Left ventricle myocardium inferior (tissue), 1 donor: ENCODE data around the gene DNLZ. TPM values are rescaled to one million over a fixed set of nuclear protein-coding genes. Genes with fewer than 3 reads are reported as not detected.

Experiments used
- DNase-seq: peaks from one replicate; pipeline ENCODE4 v3.0.0-alpha.2; 2020
- H3K27ac ChIP-seq: fragments of 200-600 bp; replicated peaks from 2 replicates; pipeline ENCODE4 v1.8.0; 2021
- H3K27me3 ChIP-seq: fragments of 200-600 bp; 2 replicates; pipeline ENCODE4 v1.8.0; 2021; ENCODE audit warnings: low read depth
- H3K36me3 ChIP-seq: fragments of 200-600 bp; 2 replicates; pipeline ENCODE4 v1.8.0; 2021
- H3K4me1 ChIP-seq: fragments of 200-600 bp; 2 replicates; pipeline ENCODE4 v1.8.0; 2021
- H3K4me3 ChIP-seq: fragments of 200-600 bp; 2 replicates; pipeline ENCODE4 v1.8.0; 2021; ENCODE audit warnings: mild to moderate bottlenecking, moderate library complexity
- H3K9me3 ChIP-seq: fragments of 200-600 bp; replicated peaks from 2 replicates; pipeline ENCODE4 v1.8.0; 2021
- CTCF ChIP-seq: fragments of 200-600 bp; IDR thresholded peaks from 2 replicates; pipeline ENCODE4 v1.8.0; 2021; ENCODE audit warnings: antibody characterized with exemption, mild to moderate bottlenecking, borderline replicate concordance
- intact Hi-C: fragments of 100-400 bp; cut with micrococcal nuclease; formaldehyde crosslinking; loops from one replicate; pipeline ENCODE4 v1.11.0; 2022
- total RNA-seq: library from RNA; stranded (reverse); fragmentation: NEBNext Ultra II Directional; extraction: Animal tissue kit (Norgen Biotek cat#: 25700); gene quantifications from one replicate; pipeline ENCODE4 v1.2.1, GENCODE V29; 2021
- donor health status: DM: no; HTN: yes; CAD: no; lungs with severe emphysema.

Gene DNLZ
- total RNA-seq, 1 donor from 2014 or later, result 37.6 TPM

GRCh38 chr9:136313111-136314055 lies 50.2 kb downstream of the DNLZ start:
- Histone ChIP-seq H3K4me3 (no peak overlapping the region), H3K9me3 (peaks cover 15% of the 10 kb centered on the region), H3K36me3 (no peaks in the 10 kb centered on the region), H3K27me3 (peaks cover 34% of the 10 kb centered on the region), H3K27ac (no peak overlapping the region), H3K4me1 (no peaks in the 10 kb centered on the region)
- intact Hi-C loops, result no loop called here
- no peak for DNase-seq
- no peak for TF ChIP-seq CTCF

- intact Hi-C loops, result no loop called here
- no peaks in the 10 kb centered on the region for H3K4me1 ChIP-seq
- TF ChIP-seq CTCF, result peak; percentile 77
- no peak overlapping the region for H3K4me3 ChIP-seq
- no peaks in the 10 kb centered on the region for H3K36me3 ChIP-seq
- DNase-seq, result no peak
- peaks cover 34% of the 10 kb centered on the region for H3K27me3 ChIP-seq
- H3K27ac ChIP-seq, result no peak overlapping the region
- H3K9me3 ChIP-seq, result peaks cover 15% of the 10 kb centered on the region
Measured at GRCh38 chr9:136312436-136312835, 51.1 kb downstream of the DNLZ start.

GRCh38 chr9:136312009-136312375 lies 51.6 kb downstream of the DNLZ start:
- peaks cover 15% of the 10 kb centered on the region for H3K9me3 ChIP-seq
- no peaks in the 10 kb centered on the region for H3K4me1 ChIP-seq
- H3K27ac ChIP-seq, result no peak overlapping the region
- DNase-seq, result no peak
- intact Hi-C loops, result no loop called here
- no peak overlapping the region for H3K4me3 ChIP-seq
- no peak for TF ChIP-seq CTCF
- peaks cover 38% of the 10 kb centered on the region for H3K27me3 ChIP-seq
- H3K36me3 ChIP-seq, result no peaks in the 10 kb centered on the region

- no peak overlapping the region for H3K4me3 ChIP-seq
- H3K9me3 ChIP-seq, result peaks cover 15% of the 10 kb centered on the region
- no peaks in the 10 kb centered on the region for H3K36me3 ChIP-seq
- peaks cover 38% of the 10 kb centered on the region for H3K27me3 ChIP-seq
- no peak for TF ChIP-seq CTCF
- no peaks in the 10 kb centered on the region for H3K4me1 ChIP-seq
- H3K27ac ChIP-seq, result no peak overlapping the region
- DNase-seq, result no peak
- intact Hi-C loops, result no loop called here
Measured at GRCh38 chr9:136311051-136312008, 52.2 kb downstream of the DNLZ start.

GRCh38 chr9:136310273-136311030 lies 53.1 kb downstream of the DNLZ start:
- peaks cover 11% of the 10 kb centered on the region for H3K9me3 ChIP-seq
- H3K27me3 ChIP-seq, result peaks cover 38% of the 10 kb centered on the region
- no peaks in the 10 kb centered on the region for H3K4me1 ChIP-seq
- no peak for TF ChIP-seq CTCF
- H3K27ac ChIP-seq, result no peak overlapping the region
- no peaks in the 10 kb centered on the region for H3K36me3 ChIP-seq
- intact Hi-C loops, result no loop called here
- H3K4me3 ChIP-seq, result no peak overlapping the region
- no peak for DNase-seq
